ENCODE data around the gene IQGAP3. TPM values are rescaled to one million over a fixed set of nuclear protein-coding genes. Genes with fewer than 3 reads are reported as not detected.
A peak's percentile ranks its signal among the peaks of the same experiment; 100 is the strongest.

The IQGAP3 gene
- total RNA-seq, 1 experiment from 2014 or later = 40.5 TPM

DNA sequence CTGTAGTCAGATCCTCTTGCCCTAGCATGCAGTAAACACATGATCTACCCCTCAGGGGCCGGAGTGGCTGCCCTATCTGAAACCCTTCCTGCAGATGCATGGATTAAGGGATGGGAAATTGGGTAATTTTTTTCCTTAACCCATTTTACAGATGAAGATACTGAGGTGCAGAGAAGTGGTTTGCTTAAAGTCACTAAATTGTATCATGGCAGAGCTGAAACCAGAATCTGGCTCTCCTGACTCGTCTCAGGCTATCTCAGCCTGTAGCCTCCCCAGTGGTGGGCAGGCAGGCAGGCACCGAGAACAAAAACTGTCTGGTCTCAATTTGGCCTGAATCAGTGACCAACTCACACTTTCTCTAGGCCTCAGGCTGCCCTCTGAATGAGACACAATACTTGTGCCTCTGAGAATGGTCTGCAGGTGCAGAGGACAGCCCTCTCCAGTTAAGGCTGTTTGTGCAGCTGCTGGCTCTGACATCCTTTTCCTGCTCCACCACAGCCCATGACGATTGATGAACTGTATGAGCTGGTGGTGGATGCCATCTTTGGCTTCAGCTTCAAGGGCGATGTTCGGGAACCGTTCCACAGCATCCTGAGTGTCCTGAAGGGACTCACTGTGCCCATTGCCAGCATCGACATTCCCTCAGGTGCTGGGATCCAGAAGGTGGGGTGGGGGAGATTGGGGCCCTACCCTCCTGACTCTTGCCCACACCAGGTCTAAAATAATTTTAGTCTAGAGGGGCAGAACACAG is 20.7 kb upstream of the IQGAP3 start:
- no peak for DNase-seq (ENCODE audit: low read depth)

- DNase-seq (ENCODE audit: low read depth) = no peak
These were observed 20.0 kb upstream of the IQGAP3 start for GRCh38 chr1:156592158-156592909.

DNA sequence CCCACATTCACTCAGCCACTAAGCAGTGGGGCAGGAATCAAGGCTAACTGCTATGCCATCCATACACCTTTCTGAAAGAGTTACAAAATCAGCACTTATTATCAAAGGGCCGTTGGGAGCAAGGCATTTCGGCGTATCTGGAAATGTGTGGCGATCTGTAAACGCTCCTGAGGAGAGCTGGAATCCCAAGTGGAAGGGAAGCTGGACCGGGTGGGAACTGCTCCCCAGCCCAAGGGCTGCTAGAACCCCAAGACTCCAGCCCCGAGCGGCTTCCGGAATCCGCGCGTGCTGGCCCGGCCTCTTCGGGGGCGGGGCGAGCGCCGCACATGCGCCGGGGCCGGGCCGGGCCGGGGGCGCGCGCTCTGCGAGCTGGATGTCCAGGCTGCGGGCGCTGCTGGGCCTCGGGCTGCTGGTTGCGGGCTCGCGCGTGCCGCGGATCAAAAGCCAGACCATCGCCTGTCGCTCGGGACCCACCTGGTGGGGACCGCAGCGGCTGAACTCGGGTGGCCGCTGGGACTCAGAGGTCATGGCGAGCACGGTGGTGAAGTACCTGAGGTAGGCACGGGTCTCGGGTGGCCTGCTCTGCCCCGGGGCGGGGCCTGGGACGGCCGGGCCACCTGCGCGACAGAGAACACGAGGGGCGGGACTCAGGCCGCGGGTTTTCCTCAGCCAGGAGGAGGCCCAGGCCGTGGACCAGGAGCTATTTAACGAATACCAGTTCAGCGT is 19.2 kb upstream of the IQGAP3 start, which contains the start of gene NAXE:
NAXE (plus strand) TSS at position 345 of the 726 bp plus-strand sequence; CDS start at position 374, 29 bp downstream.
- peak; percentile 75 for DNase-seq (ENCODE audit: low read depth)

DNA sequence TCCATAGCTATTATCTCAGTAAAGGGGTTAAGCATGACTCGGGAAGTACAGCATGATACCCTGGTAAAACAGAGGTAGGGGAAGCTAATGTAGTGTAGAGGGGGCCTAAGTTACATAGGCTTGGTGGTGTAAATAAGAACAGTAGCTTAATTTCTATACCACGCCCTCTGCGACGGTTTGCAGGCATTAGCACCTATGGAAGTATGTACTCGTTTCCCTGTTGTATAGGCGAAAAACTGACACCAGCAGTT is 18.7 kb upstream of the IQGAP3 start:
- no peak for DNase-seq (ENCODE audit: low read depth)

DNA sequence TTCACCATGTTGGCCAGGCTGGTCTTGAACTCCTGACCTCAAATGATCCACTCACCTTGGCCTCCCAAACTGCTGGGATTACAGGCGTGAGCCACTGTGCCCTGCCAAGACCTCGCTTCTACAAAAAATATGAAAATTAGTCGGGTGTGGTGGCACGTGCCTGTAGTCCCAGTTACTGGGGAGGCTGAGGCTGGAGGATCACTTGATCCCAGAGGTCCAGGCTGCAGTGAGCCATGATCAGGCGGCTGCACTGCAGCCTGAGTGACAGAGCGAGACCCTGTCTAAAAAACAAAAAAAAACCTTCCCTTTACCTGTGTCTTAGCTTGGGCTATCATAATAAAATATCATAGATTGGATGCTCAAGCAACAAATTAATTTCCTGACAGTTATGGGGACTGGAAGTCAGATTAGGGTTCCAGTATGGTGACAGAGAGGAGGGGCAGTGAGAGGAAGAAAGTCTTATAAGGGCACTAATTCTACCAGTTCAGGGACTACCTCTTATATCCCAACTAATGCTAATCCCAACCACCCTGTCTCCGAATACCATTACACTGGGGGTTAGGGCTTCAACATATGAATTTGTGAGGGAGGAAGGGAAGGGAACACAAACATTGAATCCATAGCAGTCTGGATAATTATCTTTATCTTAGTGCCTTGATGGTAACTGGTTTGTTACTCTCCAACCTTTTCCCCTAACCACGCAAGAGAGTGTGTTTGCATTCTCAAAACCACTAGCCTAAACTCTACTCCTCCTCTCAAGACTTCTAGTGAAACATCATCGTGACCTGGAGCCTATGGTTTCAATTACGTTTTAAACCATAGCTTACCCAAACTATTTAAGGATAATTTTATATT is 18.2 kb upstream of the IQGAP3 start:
- no peak for DNase-seq (ENCODE audit: low read depth)

DNA sequence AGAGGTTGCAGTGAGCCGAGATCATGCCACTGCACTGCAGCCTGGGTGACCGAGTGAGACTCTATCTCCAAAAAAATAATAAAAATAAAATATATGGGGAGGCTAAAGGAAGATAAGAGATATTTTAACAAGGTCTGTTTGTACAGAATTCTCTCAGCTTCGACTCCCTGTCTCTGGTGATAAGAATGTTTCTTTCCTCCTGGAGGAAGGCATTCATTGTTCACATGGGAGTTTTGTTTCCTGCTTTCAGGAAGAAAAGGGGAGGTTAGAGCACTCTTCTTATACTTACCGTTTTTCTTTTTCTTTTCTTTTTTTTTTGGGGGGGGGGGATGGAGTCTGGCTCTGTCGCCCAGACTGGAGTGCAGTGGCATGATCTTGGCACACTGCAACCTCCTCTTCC is 17.2 kb upstream of the IQGAP3 start:
- no peak for DNase-seq (ENCODE audit: low read depth)

DNA sequence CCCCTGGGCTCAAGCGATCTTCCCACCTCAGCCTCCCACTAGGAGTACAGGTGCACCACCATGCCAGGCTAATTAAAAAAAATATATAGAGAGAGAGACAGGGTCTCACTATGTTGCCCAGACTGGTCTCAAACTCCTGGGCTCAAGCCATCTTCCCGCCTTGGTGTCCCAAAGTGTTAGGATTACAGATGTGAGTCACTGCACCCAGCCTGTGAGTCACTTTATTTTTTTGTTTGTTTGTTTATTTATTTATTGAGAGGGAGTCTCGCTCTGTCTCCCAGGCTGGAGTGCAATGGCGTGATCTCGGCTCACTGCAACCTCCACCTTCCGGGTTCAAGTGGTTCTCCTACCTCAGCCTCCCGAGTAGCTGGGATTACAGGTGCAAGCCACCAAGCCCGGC is 15.6 kb upstream of the IQGAP3 start:
- peak; percentile 19 for DNase-seq (ENCODE audit: low read depth)

DNA sequence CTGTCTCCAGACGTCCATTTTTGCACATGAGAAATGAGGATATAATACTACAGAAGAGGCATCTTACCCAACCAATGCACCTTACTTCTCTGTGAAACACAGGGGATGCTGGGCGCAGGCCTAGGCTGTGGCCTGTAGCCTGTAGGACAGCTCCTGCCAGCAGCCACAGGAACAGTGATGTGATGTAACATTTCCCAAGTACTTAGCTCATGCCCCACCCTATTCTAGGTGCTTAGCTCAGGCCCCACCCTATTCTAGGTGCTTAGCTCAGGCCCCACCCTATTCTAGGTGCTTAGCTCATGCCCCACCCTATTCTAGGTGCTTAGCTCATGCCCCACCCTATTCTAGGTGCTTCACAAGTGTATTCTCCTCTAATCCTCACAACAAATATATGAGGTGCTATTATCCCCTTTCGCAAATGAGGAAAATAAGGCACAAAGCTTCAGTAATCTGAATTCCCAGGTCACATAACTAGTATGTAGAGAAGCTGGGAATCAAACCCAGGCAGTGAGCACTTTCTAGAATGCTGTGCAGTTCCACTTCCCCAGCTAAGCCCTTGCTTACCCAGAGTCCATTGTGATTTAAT is 14.6 kb upstream of the IQGAP3 start:
- no peak for DNase-seq (ENCODE audit: low read depth)

DNA sequence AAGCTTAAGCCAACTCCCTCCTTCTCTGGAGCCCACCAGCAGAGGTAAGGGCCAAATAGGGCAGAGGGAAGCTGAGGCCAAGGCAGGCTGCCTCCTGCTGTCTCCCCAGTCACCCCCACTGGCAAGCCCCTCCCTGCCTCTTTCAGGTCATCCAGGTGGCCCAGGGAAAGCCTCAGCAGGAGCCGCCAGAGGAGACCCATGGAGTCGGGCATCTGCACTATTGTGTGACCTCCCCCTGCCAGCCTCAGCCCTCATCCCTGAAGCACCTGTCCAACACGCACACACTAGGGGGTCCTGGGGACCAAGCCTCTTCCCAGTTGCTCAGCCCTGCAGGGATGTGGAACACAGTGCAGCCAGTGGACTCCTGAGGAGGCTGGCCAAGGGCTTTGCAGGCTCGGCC is 14.0 kb upstream of the IQGAP3 start:
- no peak for DNase-seq (ENCODE audit: low read depth)

GRCh38 chr1:156584813-156585212 is 12.4 kb upstream of the IQGAP3 start:
- no peak for DNase-seq (ENCODE audit: low read depth)

- peak; percentile 76 for DNase-seq (ENCODE audit: low read depth)
These were observed 11.7 kb upstream of the IQGAP3 start for GRCh38 chr1:156583821-156584622.

DNA sequence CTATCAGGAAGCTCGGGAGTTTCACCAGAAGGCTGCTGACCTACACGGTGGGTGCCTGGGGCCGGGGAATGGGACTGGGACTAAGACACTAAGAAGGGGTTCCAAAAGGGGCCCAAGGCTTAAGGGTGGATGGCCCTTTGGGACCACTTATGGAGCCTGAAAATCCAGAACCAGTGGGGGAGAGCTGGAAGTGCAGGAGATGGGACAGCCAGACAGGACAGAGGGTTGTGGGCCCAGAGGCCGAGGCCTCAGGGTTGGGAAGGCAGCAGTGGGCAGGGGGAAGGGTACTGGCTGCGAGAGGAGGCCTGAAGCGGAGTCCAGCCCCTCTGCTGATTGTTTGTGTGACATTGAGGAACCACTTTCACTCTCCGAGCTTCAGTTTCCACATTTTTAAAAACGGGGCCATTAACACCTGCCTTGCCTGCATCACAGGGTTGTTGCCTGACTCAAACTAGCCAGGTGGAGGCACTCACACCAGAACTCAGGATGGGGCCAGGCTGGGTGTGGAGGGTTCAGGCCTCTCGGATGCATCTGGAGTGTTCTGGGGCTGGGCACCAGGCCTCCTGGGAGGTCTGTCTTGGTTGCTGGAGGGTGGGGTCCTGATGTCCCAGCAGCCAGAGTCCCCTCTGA is 10.1 kb upstream of the IQGAP3 start:
- DNase-seq (ENCODE audit: low read depth) = no peak

- no peak for DNase-seq (ENCODE audit: low read depth)
These were observed 9.5 kb upstream of the IQGAP3 start for GRCh38 chr1:156581661-156582387.

DNA sequence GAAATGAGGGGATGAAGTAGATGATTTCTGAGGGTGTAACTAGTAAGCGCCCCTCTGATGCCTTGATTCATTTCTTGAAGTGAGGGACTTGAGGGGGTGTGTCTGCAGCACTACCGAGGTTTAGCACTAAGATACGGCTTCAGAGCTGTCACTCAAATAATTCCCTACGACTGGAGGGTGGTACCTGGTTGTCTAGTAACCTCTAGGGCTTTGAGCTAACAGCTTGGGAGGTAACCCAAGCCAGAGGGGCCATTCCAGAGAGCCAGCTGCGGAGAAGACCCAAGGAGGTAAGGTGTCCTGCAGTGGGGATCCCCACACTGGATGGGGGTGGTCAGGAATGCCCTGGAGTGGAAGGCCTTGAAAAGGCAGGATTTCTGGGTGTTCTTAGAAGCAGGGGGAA is 7.1 kb upstream of the IQGAP3 start, which contains the start of gene TTC24:
TTC24 (plus strand) TSS at position 252 of the 400 bp plus-strand sequence. CDS start 1,642 bp downstream, outside the sequence.
- no peak for DNase-seq (ENCODE audit: low read depth)

DNA sequence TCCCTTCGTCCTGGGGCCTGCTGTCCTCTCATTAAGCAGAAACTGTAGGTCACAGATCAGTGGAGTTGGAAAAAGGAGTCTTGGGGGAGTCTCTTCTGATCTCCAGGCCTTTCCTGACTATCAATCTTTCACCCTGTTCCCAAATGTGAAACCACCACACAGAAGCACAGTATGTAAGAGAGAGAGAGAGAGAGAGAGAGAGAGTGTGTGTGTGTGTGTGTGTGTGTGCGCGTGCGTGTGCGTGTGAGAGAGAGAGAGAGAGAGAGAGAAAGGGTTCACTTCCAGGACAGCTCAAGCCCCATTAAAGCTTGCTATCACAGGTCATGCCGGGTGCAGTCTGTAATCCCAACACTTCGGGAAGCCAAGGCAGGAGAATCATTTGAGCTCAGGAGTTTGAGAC is 5.7 kb upstream of the IQGAP3 start:
- no peak for DNase-seq (ENCODE audit: low read depth)

DNA sequence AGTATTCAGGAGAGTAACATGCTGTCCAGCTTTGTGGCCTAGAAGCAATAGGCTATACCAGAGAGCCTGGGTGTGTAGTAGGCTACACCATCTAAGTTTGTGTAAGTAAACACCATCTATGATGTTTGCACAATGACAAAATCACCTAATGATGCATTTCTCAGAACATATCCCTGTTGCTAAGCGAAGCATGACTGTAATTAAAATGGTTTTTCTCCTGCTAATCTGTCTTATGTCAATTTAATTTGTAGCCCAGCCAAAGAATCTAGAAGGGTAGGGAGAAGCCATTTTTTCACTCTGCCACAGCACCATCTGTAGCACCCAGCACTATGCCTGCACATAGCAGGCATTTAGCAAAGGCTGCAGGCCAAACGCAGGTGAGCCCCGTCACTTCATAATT is 5.2 kb upstream of the IQGAP3 start:
- DNase-seq (ENCODE audit: low read depth) = no peak

GRCh38 chr1:156574039-156574633 is 1.8 kb upstream of the IQGAP3 start:
- no peak for DNase-seq (ENCODE audit: low read depth)

DNA sequence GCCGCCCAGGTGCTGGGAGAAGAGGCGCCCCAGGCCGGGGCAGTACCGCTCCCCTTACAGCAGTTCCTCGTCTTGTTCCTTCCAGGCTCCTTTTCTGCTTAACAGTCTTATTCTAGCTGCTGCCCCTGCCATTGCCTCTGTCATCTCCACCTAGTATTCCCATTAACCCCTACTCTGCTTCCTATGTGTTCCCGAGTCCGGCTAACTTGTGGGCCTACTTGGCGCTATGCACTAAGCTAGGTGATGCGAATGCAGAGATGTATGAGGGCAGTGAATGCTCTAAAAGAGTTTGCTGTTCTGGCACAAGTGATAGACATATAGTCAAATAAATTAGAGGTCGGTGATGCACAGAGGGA is 276 bp upstream of the IQGAP3 start:
- no peak for DNase-seq (ENCODE audit: low read depth)

- DNase-seq (ENCODE audit: low read depth) = peak; percentile 91
These were observed 1.0 kb downstream of the IQGAP3 start for GRCh38 chr1:156571261-156571852.
